ENCODE data around the gene TP53I13.

DNA sequence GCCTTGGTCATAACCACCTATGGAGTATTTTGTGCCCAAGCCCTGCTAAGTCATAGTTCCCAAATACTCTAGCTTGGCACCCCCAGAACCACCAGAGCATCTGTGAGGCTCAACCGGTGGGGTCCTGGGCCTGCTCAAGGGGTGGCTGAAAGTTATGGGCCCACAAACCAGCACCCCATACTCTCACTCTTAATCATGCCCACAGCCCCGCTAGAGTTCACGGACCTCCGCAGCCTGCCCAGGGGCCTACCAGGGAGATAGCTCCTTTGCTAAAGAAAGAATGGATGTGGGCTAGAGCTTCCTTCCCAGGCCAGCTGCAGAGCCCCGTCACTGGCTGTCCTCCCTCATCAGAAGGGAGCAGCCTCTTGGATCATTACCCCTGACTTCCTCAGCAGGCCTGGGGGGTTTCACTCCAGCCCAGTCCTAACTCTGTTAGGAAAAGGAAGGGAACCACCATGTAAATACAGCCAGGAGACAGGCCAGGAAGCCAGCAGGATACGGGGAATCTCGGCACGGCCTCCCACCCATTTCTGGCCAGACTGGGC lies 19.6 kb downstream of the TP53I13 start:
- no peak for TF ChIP-seq TAF1 (IDR thresholded peaks at IDR 0.05; ENCODE audit: borderline replicate concordance, low read depth, low read length)
- TF ChIP-seq, protein P1, sequence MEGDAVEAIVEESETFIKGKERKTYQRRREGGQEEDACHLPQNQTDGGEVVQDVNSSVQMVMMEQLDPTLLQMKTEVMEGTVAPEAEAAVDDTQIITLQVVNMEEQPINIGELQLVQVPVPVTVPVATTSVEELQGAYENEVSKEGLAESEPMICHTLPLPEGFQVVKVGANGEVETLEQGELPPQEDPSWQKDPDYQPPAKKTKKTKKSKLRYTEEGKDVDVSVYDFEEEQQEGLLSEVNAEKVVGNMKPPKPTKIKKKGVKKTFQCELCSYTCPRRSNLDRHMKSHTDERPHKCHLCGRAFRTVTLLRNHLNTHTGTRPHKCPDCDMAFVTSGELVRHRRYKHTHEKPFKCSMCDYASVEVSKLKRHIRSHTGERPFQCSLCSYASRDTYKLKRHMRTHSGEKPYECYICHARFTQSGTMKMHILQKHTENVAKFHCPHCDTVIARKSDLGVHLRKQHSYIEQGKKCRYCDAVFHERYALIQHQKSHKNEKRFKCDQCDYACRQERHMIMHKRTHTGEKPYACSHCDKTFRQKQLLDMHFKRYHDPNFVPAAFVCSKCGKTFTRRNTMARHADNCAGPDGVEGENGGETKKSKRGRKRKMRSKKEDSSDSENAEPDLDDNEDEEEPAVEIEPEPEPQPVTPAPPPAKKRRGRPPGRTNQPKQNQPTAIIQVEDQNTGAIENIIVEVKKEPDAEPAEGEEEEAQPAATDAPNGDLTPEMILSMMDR (IDR thresholded peaks at IDR 0.05 in 2 of 3, conservative IDR thresholded peaks at IDR 0.05 in 1 of 3; ENCODE audit: control insufficient read depth in 2 of 3, extremely low read depth in 1 of 3, insufficient read depth in 1 of 3, low read depth in 3 of 3, low read length in 3 of 3), result no peak
- no peak for TF ChIP-seq SP1 (IDR thresholded peaks at IDR 0.05; ENCODE audit: low read depth, low read length)
- no peak for TF ChIP-seq RAD21 (IDR thresholded peaks at IDR 0.05; ENCODE audit: insufficient read depth, low read depth, low read length)
- TF ChIP-seq TCF12 (IDR thresholded peaks at IDR 0.05; ENCODE audit: low read depth, low read length), result no peak
- no peak for TF ChIP-seq MYC (IDR thresholded peaks at IDR 0.05; ENCODE audit: insufficient read depth, insufficient read length, insufficient replicate concordance, low read length, severe bottlenecking)
- TF ChIP-seq TARDBP (IDR thresholded peaks at IDR 0.05; ENCODE audit: borderline replicate concordance), result no peak
- no peak for TF ChIP-seq BMI1 (IDR thresholded peaks at IDR 0.05; ENCODE audit: borderline replicate concordance)
- no peak for TF ChIP-seq BCL11A (IDR thresholded peaks at IDR 0.05; ENCODE audit: low read depth, low read length)
- TF ChIP-seq RFX5 (IDR thresholded peaks at IDR 0.05; ENCODE audit: low read depth, low read length), result no peak
- no peak for TF ChIP-seq ETV6 (conservative IDR thresholded peaks at IDR 0.05 in 1 of 2, IDR thresholded peaks at IDR 0.05 in 1 of 2; ENCODE audit: borderline replicate concordance in 1 of 2, low read depth in 1 of 2)
- no peak for TF ChIP-seq SIN3A (IDR thresholded peaks at IDR 0.05; ENCODE audit: low read depth, low read length)
